Measurements from ENCODE around the gene KIRREL3.
"Not testable (repeated sequence)": the region's sequence is repeated elsewhere in the genome, so short reads cannot be mapped to it uniquely, and the experiment has no call there.

KIRREL3 gene

DNA sequence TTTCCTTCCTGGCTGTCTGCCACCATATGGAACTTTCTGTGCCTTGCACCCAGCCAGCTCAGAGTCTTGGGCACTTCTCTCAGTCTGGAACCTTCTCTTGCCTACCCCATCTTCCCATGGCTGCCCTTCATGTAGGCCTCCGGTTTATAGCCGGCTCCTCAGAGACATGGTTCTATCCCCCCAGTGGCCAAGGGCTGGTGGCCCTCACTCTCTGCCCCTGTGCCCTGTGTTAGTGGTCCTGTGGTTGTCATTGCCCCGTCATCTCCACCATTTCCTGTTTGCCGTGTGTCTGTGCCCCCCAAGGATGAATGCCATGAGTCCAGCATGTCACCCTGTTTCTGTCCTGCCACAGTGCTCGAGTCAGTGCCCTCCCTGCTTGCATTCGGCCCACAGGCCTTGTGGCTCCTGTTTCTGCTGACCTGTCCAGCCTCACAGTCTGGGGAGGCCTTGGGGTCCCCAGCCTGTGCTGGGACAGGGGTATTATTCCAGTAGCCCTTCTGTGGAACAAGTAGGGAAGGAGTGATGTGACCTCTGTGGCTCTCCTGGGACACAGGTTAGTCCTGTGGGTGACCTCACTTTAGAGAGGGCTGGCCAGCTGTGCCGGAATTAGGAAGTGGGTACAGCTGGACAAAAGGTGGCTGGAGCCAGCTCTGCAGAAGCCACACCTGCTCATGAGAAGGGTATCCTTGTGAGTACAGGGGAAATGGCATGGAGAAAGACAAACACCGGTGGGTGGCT lies 614.4 kb downstream of the KIRREL3 start:
- TF ChIP-seq, protein P1, sequence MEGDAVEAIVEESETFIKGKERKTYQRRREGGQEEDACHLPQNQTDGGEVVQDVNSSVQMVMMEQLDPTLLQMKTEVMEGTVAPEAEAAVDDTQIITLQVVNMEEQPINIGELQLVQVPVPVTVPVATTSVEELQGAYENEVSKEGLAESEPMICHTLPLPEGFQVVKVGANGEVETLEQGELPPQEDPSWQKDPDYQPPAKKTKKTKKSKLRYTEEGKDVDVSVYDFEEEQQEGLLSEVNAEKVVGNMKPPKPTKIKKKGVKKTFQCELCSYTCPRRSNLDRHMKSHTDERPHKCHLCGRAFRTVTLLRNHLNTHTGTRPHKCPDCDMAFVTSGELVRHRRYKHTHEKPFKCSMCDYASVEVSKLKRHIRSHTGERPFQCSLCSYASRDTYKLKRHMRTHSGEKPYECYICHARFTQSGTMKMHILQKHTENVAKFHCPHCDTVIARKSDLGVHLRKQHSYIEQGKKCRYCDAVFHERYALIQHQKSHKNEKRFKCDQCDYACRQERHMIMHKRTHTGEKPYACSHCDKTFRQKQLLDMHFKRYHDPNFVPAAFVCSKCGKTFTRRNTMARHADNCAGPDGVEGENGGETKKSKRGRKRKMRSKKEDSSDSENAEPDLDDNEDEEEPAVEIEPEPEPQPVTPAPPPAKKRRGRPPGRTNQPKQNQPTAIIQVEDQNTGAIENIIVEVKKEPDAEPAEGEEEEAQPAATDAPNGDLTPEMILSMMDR (IDR thresholded peaks at IDR 0.05; ENCODE audit: low read depth, low read length), result no peak
- H3K4me3 ChIP-seq (ENCODE audit: low read depth, low read length), result no peak overlapping the region

DNA sequence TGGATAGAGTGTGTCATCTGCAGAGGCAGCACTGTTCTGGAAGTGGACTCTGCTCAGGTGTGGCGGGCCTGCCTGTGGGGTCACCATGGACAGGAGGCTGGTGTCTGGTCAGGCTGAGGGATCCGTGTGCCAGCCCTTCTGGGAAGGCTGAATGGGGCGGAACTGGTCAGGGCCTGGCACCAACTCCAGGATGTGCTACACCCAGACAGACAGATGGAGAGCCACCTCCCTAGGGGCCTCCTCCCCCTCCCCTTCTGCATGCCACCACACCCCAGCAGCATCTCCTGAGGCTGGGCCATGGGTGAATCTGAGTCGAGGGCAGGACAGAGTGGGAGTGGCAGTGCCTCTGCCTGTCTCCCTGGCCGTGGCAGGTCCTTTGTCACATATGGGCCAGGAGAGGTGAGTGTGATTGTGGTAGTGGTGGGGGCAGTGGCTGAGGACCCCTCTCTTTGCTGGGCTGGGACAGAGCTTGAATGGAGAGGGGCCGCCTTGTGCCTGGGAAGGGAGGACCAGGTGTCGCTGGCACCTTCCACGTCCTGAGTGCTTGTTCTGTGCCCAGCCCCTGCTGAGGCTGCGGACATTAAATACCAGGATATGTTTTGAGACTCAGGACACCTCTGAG lies 616.0 kb downstream of the KIRREL3 start:
- no peak overlapping the region for H3K4me3 ChIP-seq (ENCODE audit: low read depth, low read length)
- TF ChIP-seq, protein P1 (IDR thresholded peaks at IDR 0.05; ENCODE audit: low read depth, low read length), result no peak

DNA sequence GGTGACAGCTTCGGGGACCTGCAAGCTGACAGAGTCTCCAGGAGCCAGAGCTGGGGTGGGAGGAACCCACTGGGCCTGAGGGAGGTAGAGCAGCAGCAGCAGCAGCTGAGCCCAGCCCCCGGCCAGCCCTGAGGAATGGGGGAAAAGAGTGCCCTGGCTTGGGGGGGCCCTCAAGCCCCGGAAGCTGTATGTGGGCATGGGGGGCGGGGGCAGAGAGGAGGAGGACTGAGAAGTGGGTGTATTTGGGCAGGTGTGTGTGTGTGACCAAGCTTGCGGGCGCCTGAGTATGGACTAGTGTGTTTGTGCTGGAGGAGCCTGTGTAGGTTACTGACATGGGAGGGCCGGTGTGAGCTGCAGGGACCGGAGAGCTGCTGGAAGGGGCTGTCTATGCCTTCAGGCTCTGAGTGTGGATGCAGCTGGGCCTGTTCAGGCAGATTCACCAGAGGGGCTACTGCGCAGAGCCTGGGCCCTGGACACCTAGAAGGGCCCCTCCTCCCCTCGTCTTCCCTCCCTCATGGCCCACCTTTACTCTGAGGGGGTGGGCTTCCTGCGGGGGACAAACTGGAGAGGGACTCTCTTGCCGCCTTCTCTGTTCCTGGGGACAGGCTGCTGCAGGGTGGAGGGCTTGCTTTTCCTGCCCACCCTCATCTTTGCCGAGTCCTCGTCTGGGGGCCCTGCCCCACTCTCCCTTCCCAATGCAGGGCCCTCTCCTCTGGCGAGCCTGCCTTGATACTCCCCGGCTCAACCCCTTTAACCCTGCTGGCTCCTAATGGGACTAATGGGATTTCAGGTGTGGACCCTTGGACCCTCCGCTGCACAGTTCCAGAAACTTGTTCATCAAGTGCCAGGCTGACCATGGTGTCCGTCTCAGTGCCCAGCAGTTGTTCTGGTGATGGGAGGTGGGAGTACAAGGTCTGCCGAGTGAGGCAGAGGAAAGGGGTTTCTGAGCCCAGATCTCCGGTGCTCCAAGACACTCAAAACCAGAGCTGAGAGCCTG lies 616.9 kb downstream of the KIRREL3 start:
- TF ChIP-seq, protein P1 (IDR thresholded peaks at IDR 0.05; ENCODE audit: low read depth, low read length), result no peak
- no peak overlapping the region for H3K4me3 ChIP-seq (ENCODE audit: low read depth, low read length)

DNA sequence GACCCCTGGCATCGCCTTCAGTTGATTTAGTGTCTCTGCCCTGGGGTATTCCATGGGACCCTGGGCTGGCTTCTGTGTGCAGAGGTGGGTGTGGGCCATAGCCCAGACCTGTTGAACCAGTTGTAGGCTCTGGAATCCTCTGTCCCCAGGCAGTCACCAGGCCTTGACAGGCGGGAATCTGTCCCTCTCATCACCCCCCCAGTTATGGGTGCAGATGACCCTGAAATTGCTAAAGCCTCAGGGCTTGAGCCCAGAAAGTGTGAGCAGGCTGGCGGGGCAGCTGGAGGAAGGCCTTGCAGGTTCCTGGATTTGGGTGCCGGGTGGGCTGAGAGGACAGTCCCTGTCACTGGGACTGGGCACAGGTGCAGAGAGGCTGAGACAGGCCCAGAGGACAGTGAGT lies 617.9 kb downstream of the KIRREL3 start:
- H3K4me3 ChIP-seq (ENCODE audit: low read depth, low read length), result not testable (repeated sequence)

DNA sequence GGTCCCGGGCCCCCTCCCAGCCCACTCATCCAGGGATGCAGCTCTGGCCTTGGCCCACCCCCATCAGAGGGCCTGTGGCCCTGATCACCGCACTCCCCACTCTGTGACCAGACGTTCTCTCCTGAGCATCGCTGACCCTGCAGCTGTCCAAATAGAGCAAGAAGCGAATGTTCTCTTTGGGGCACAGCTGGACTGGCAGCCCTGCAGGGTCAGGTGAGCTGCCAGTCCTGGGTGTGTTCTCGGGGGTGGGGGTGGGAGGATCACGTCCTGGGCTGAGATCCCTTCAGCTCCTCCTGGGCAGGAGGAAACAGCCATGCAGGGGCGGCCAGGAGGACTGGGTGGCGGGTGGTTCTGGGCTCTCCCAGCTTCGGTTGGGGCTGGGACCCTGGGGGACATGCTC lies 618.6 kb downstream of the KIRREL3 start:
- H3K4me3 ChIP-seq (ENCODE audit: low read depth, low read length), result not testable (repeated sequence)

DNA sequence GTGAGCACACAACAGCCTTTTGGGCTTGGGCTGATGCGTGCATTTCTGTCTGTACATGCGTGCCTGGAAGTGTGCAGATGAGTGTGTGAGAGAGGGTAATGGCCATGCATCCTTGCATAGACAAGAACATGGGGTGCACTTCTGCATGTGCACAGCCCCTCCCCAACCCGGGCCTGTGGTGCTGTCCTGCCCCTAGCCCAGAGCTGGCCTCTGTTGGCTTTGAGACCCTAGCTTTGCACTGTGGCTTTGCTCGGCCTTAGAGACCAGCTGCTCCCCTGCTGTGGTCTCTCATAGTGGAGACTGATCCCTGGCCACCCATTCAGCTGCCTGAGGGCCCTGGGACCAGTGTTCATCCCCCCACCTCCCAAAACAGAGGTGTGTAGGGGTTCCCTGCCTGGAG lies 619.7 kb downstream of the KIRREL3 start:
- no peak overlapping the region for H3K4me3 ChIP-seq (ENCODE audit: low read depth, low read length)
- TF ChIP-seq, protein P1 (IDR thresholded peaks at IDR 0.05; ENCODE audit: low read depth, low read length), result no peak

DNA sequence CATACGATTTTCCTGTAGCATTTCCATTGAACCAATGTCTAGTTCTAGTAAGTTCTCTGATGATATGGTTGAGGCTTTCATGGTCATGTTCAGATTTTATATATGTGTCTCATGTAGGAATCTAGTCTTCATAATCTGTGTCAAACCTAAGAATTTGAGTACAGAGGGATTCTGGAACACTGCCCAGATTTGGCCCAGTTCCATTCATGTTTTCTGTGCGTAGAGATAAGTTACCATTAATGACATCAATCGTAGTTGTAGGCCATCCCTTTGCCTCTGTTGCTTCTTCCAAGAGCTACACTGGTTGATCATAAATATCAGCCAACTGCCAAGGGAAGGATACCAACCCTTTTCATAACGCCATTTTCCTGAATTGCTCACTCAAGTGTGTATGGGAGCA lies 621.8 kb downstream of the KIRREL3 start:
- no peak overlapping the region for H3K4me3 ChIP-seq (ENCODE audit: low read depth, low read length)
- TF ChIP-seq, protein P1 (IDR thresholded peaks at IDR 0.05; ENCODE audit: low read depth, low read length), result no peak

DNA sequence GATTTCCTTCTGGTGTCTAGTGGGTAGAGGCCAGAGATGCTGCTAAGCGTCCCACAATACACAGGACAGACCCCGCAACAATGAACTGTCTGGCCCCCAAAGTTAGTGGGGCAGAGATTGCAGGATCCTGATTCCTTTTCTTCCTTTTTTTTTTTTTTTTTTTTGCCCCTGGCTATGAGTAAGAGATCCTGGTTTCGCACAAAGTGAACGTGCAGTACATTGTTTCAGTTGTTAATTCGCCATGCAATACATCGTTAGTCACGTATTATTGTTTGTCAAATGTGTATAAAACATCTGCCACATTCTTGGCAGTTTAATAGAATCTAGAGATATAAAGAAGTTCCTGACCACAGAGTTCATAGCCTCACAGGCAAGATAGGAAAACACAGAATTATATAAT lies 624.8 kb downstream of the KIRREL3 start:
- TF ChIP-seq, protein P1 (IDR thresholded peaks at IDR 0.05; ENCODE audit: low read depth, low read length), result no peak
- H3K4me3 ChIP-seq (ENCODE audit: low read depth, low read length), result no peak overlapping the region

DNA sequence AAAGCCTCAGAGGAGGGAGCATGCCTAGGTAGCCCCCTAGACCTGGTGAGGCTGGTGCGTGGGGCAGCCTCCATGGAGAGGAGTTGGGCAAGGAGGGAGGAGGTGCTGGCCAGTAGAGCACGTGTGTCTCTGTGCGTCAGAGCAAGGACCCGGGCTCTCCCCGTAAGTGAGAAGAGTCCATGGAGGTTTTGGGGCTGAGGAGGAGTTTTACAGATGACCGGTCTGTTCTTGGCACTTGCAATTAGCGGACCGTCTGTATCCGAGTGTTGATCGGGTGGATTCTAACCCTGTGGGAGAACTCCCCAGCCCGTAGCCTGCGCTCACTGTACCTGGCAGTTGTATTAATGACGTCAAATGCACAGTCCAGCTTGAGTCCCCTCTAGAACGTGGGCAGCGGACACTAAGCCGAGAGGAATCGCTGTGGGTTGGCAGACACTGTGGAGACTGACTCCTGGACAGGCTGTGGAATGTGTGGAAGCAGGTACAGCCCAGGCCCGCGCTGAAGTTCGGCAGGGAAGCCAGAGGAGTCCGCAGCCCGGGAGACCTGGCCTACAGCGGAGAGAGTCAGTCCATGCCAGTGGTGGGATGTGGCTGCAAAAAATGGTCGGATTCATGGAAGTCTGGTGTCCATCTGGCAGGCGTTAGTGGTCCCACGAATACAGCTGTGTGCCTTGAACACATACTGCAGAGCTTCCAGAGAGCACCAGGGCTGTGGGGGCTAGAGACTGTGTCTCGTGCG lies 625.8 kb downstream of the KIRREL3 start:
- not testable (repeated sequence) for H3K4me3 ChIP-seq (ENCODE audit: low read depth, low read length)

DNA sequence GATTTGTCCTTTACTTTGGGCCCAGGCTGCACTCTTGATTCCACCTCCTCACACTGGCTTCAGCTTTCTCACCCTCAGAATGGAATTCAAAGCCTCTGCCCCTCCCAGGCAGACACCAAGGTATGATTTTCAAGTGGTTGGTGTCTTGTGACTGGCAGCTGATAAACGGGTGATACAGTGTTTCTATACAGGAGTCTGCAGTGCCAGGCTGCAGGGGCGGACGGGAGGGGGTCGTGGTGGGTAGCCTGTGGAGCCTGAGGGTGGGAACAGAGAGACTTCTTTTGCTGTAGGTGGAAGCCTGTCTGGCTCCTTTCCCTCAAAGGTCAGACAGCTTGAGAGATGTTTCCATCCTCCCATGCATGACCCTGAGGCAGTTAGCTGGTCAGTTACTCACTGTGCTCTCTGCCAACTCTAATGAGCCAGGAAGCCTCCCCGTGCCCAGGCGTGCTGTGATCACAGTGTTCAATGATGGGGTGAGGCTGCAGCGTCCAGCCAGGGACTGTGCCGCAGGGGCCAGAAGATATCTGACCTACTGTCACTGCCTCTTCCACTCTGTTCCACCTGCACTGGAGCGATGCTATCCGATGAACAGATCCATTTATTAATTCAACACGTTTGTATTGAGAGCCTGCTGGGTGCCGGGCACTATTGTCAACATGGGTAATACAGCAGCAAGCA lies 627.0 kb downstream of the KIRREL3 start:
- not testable (repeated sequence) for H3K4me3 ChIP-seq (ENCODE audit: low read depth, low read length)

All from WI38 (cell line).